T-cell (primary cell): ENCODE results near the gene ETS1. TPM values are rescaled to one million over a fixed set of nuclear protein-coding genes. Genes with fewer than 3 reads are reported as not detected.

Experiments used
- ATAC-seq, 4 experiments: fragments of 200-7000 bp in 3 of 4; fragments of 150-1000 bp in 1 of 4; cut with Tn5 transposase; replicated peaks in 1 of 4; 1 replicate in 3 of 4; 2 replicates in 1 of 4; pipeline ENCODE4 v1.10.0; 2021; ENCODE audit warnings: moderate library complexity in 3 of 4, mild to moderate bottlenecking in 2 of 4, moderate number of reproducible peaks in 1 of 4
- CTCF ChIA-PET, 2 donors: fragments of 300-600 bp; sonication (Branson Sonifier 250); formaldehyde crosslinking; loops; one replicate each; lab custom pipeline; 2022; ENCODE audit warnings: antibody characterized with exemption in 2 of 2; lab: Charles Lee
- POLR2A ChIA-PET, 2 donors: fragments of 300-600 bp; sonication (Branson Sonifier 250); formaldehyde crosslinking; loops; one replicate each; lab custom pipeline; 2022; ENCODE audit warnings: antibody characterized with exemption in 2 of 2; lab: Charles Lee
- DNase-seq, 35 experiments: peaks; one replicate each; pipeline versions ENCODE4 v3.0.0 to v3.0.0-alpha.2; 2013 to 2023
- H3K27ac ChIP-seq: one replicate; pipeline ENCODE4 v1.5.1; 2013; ENCODE audit warnings: low read length
- H3K27me3 ChIP-seq, 2 experiments: replicated peaks in 1 of 2; 1 replicate in 1 of 2; 2 replicates in 1 of 2; pipeline versions ENCODE4 v1.6.1 to v1.7.0; 2013; ENCODE audit warnings: low read length in 1 of 2, mixed read lengths in 1 of 2; ENCODE audit not compliant: control insufficient read depth in 2 of 2, insufficient read depth in 2 of 2; ENCODE audit errors: extremely low read depth in 1 of 2
- H3K36me3 ChIP-seq, 2 donors: 1 replicate in 1 of 2; 2 replicates in 1 of 2; pipeline versions ENCODE4 v1.6.1 to v1.7.0; 2013; ENCODE audit warnings: low read length in 1 of 2; ENCODE audit not compliant: control insufficient read depth in 2 of 2, insufficient read depth in 1 of 2; ENCODE audit errors: extremely low read depth in 1 of 2
- H3K4me1 ChIP-seq, 2 experiments: 1 replicate in 1 of 2; 2 replicates in 1 of 2; pipeline versions ENCODE4 v1.6.1 to v1.7.0; 2013; ENCODE audit warnings: low read length in 2 of 2, mixed read lengths in 1 of 2; ENCODE audit not compliant: insufficient read depth in 2 of 2, control insufficient read depth in 1 of 2; ENCODE audit errors: extremely low read depth in 1 of 2
- H3K4me3 ChIP-seq, 2 donors: 1 replicate in 1 of 2; 2 replicates in 1 of 2; pipeline versions ENCODE4 v1.5.1 to v1.7.0; 2013; ENCODE audit warnings: mild to moderate bottlenecking in 2 of 2, low read length in 1 of 2, moderate library complexity in 1 of 2; ENCODE audit not compliant: control insufficient read depth in 1 of 2; ENCODE audit errors: extremely low read depth in 1 of 2
- H3K9me3 ChIP-seq: 2 replicates; pipeline ENCODE4 v1.7.0; 2013
- H3K27ac Mint-ChIP-seq, 2 donors: one replicate each; pipeline ENCODE4 v1.8.0; 2020 to 2021; ENCODE audit warnings: mild to moderate bottlenecking in 2 of 2, mixed read lengths in 2 of 2
- H3K27me3 Mint-ChIP-seq, 2 donors: one replicate each; pipeline ENCODE4 v1.8.0; 2021 to 2022; ENCODE audit warnings: mixed read lengths in 2 of 2
- H3K36me3 Mint-ChIP-seq: one replicate; pipeline ENCODE4 v1.8.0; 2021; ENCODE audit warnings: mixed read lengths
- H3K4me1 Mint-ChIP-seq, 3 donors: one replicate each; pipeline ENCODE4 v1.8.0; 2020 to 2022; ENCODE audit warnings: mixed read lengths in 3 of 3, mild to moderate bottlenecking in 1 of 3
- H3K4me3 Mint-ChIP-seq, 3 donors: one replicate each; pipeline ENCODE4 v1.8.0; 2020 to 2022; ENCODE audit warnings: mild to moderate bottlenecking in 3 of 3, mixed read lengths in 3 of 3, moderate library complexity in 3 of 3
- H3K9me3 Mint-ChIP-seq, 3 donors: one replicate each; pipeline ENCODE4 v1.8.0; 2020 to 2022; ENCODE audit warnings: mixed read lengths in 3 of 3
- WGBS: methylation state at CpG from one replicate; pipeline ENCODE4 v1.1.5; 2013; ENCODE audit warnings: missing lambda C conversion rate; ENCODE audit not compliant: insufficient coverage; 5-methylcytosine and 5-hydroxymethylcytosine counted together
- total RNA-seq, 35 experiments: library from RNA in 6 of 35; stranded (reverse) in 6 of 35; fragments of 120-200 nt in 1 of 35; gene quantifications; one replicate each; pipeline versions ENCODE4 v1.2.1 to v1.2.4 and lab custom pipeline; 2013 to 2026

ETS1 gene
- total RNA-seq, 5 donors from 2014 or later (not counting 1 experiment from before 2014, with no cell fraction given), result 773 to 1,065 (median 854) TPM

DNA sequence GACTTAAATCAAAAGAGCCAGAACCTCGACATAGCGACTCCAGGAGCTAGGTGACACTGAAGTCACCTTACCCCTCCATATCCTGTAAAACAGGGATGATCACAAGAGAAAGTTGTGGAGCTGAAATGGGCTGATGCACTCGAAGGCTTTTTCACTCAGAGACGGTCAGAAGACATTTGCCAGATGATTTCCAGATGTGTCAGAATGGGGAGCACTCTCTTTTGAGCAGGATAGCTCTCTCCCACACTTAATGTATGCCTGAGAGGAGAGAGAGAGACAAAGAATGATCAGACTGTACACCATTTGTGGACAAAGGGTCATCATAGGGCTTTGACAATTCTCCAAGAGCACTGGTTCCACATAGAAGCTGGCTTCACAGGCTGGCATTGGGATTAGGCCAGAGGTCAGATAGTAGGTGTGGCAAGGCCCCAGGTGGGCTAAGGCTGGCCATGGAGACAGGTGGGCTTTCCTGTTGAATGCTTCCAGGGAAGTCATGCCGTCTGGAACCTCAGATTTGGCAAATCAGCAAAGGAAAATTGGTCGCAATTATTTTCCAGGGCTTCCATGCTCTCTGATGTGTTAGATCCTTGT lies 42.3 kb upstream of the ETS1 start:
- no peaks in the 10 kb centered on the region for H3K27me3 ChIP-seq
- DNase-seq, result peak in 1 of 35 experiments; percentile 35
- no peaks in the 10 kb centered on the region for H3K9me3 ChIP-seq
- POLR2A ChIA-PET, result interaction anchor here (0.6 to 1.6 kb wide), 7 partner anchors 104 to 306 kb away, joined by 3 to 23 read pairs (median 3); no protein-coding TSS in a partner anchor
- peaks cover 75 to 81% (median 77%) of the 10 kb centered on the region in 3 donors for H3K4me1 Mint-ChIP-seq
- no peak for ATAC-seq
- H3K36me3 ChIP-seq, result no peaks in the 10 kb centered on the region
- CTCF ChIA-PET, result interaction anchor here (0.6 to 7.2 kb wide), 61 partner anchors 9 to 592 kb away, joined by 3 to 109 read pairs (median 6); no protein-coding TSS in a partner anchor
- H3K9me3 Mint-ChIP-seq, result no peaks in the 10 kb centered on the region
- peak overlapping the region; percentile 99 to 100 for H3K27ac Mint-ChIP-seq
- 70% methylated on average over 2 of the region's 6 CpGs for WGBS
- H3K4me1 ChIP-seq, result peaks cover 63 to 67% of the 10 kb centered on the region in 2 experiments
- H3K4me3 Mint-ChIP-seq, result peak overlapping the region; percentile 46 to 71 (median 70)
- H3K27me3 Mint-ChIP-seq, result peaks cover 0 to under 1% of the 10 kb centered on the region in 2 donors
- no peak overlapping the region for H3K4me3 ChIP-seq
- H3K36me3 Mint-ChIP-seq, result no peaks in the 10 kb centered on the region
- peak overlapping the region; percentile 78 for H3K27ac ChIP-seq

DNA sequence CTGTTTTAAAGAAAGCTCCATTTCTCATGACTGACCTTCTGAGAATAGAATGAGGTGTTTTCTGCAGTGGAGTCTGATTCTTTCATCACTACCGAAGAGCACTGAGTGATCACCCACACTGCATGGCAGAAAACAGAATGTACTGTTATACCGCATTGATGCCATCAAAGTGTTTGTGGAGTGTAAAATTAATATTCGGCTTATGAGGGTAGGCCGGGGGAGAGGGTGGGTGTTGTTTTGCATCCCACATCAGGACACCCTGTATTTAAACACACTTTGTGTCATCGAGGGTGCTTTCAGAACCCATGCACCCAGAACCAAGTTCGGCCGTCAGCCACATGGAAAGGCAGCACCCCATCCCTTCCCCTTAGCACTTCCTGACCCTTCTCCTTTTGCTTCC lies 41.3 kb upstream of the ETS1 start:
- peak in 27 of 35 experiments; percentile 5 to 84 (median 37) for DNase-seq
- peak overlapping the region; percentile 99 to 100 for H3K27ac Mint-ChIP-seq
- Histone ChIP-seq H3K4me1 (peaks cover 69 to 76% of the 10 kb centered on the region in 2 experiments), H3K27me3 (no peaks in the 10 kb centered on the region), H3K9me3 (no peaks in the 10 kb centered on the region), H3K36me3 (no peaks in the 10 kb centered on the region), H3K4me3 (peak overlapping the region in 1 of 2 donors; percentile 9), H3K27ac (peak overlapping the region; percentile 78)
- peak; percentile 8 to 52 (median 17) for ATAC-seq
- ChIA-PET CTCF (interaction anchor here (0.6 to 7.2 kb wide), 30 partner anchors 14 to 591 kb away, joined by 3 to 109 read pairs (median 4); no protein-coding TSS in a partner anchor), POLR2A (interaction anchor here (0.6 to 1.6 kb wide), 15 partner anchors 12 to 327 kb away, joined by 3 to 23 read pairs (median 3); no protein-coding TSS in a partner anchor)
- no peaks in the 10 kb centered on the region for H3K36me3 Mint-ChIP-seq
- H3K27me3 Mint-ChIP-seq, result peaks cover 0 to 1% of the 10 kb centered on the region in 2 donors
- peak overlapping the region; percentile 46 to 71 (median 70) for H3K4me3 Mint-ChIP-seq
- H3K9me3 Mint-ChIP-seq, result no peaks in the 10 kb centered on the region
- no CpG with 5 or more reads among the region's 7 CpGs for WGBS
- peaks cover 83 to 90% (median 87%) of the 10 kb centered on the region in 3 donors for H3K4me1 Mint-ChIP-seq

DNA sequence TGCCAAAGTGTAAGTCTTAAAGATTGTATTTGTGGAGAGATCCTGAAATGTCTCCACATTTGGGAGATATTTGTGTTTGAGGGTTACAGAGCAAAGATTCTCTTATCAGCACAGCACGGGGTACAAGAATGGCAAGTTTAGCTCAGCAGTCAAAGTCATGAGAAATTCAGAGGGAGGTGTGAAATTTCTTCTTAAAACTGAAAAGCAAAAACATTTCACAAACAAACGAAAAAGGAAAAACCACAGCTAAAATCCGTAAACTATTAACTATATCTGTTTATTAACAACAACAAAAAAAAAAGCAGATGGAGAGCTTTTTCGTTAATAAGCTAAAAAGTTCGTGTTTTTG lies 40.9 kb upstream of the ETS1 start:
- H3K36me3 ChIP-seq, result no peaks in the 10 kb centered on the region
- peak overlapping the region; percentile 78 for H3K27ac ChIP-seq
- Mint-ChIP-seq H3K9me3 (no peaks in the 10 kb centered on the region), H3K27ac (peak overlapping the region; percentile 99 to 100), H3K4me1 (peaks cover 87 to 94% (median 90%) of the 10 kb centered on the region in 3 donors), H3K4me3 (peak overlapping the region; percentile 62 to 71 (median 70)), H3K36me3 (no peaks in the 10 kb centered on the region), H3K27me3 (peaks cover 0 to 1% of the 10 kb centered on the region in 2 donors)
- no peak overlapping the region for H3K4me3 ChIP-seq
- no CpG with 5 or more reads among the region's 5 CpGs for WGBS
- peaks cover 72 to 78% of the 10 kb centered on the region in 2 experiments for H3K4me1 ChIP-seq
- H3K9me3 ChIP-seq, result no peaks in the 10 kb centered on the region
- H3K27me3 ChIP-seq, result no peaks in the 10 kb centered on the region
- no peak for DNase-seq
- no peak for ATAC-seq
- ChIA-PET CTCF (interaction anchor here (0.6 to 7.2 kb wide), 29 partner anchors 36 to 471 kb away, joined by 3 to 109 read pairs (median 4); no protein-coding TSS in a partner anchor), POLR2A (interaction anchor here (0.6 to 1.6 kb wide), 15 partner anchors 12 to 338 kb away, joined by 3 to 23 read pairs (median 3); no protein-coding TSS in a partner anchor)

DNA sequence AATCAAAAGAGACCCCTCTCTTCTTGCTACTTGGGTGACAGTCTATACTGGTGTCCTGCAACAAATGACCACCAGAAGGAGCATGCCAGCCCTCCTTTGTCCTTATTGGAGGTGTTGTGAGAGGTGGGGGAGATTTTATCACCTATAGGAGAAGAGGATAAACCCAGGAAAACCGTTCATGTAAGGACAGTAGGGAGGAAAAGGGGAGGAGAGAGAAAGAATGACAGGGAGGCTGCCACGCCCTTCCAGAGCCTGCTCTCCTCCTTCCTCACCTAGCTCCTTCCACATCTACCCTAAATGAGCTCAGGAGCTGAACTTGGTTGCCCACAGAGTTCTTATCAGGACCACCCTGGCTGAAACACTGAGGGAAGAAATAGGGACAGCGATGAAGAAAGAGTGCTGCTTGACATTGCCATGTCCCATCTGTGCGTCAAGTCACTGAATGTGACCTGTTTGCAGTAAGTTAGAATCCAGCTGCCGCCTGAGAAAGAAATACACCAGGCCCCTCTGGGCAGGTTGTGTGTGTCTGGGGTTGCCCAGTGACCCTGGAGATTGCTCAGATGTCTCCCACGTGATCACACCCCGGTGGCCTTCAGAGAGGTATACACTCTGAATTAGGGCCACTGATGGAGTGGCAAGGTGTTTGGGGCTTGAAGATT lies 40.4 kb upstream of the ETS1 start:
- Histone ChIP-seq H3K27ac (peak overlapping the region; percentile 78), H3K9me3 (no peaks in the 10 kb centered on the region), H3K36me3 (no peaks in the 10 kb centered on the region), H3K4me1 (peaks cover 77 to 84% of the 10 kb centered on the region in 2 experiments), H3K27me3 (no peaks in the 10 kb centered on the region), H3K4me3 (no peak overlapping the region)
- Mint-ChIP-seq H3K4me3 (peak overlapping the region; percentile 62 to 71 (median 70)), H3K9me3 (no peaks in the 10 kb centered on the region), H3K27me3 (peaks cover 0 to 1% of the 10 kb centered on the region in 2 donors), H3K36me3 (no peaks in the 10 kb centered on the region), H3K27ac (peak overlapping the region; percentile 99 to 100), H3K4me1 (peaks cover 92 to 99% (median 95%) of the 10 kb centered on the region in 3 donors)
- DNase-seq (peak in 3 of 35 experiments; percentile 22 to 44 (median 35)), ATAC-seq (no peak)
- POLR2A ChIA-PET, result interaction anchor here (0.6 to 1.3 kb wide), 10 partner anchors 12 to 338 kb away, joined by 3 to 5 read pairs (median 4); no protein-coding TSS in a partner anchor
- WGBS, result 44% methylated on average over 5 of the region's 7 CpGs
- CTCF ChIA-PET, result interaction anchor here (0.6 to 7.2 kb wide), 28 partner anchors 22 to 470 kb away, joined by 3 to 109 read pairs (median 4); no protein-coding TSS in a partner anchor

DNA sequence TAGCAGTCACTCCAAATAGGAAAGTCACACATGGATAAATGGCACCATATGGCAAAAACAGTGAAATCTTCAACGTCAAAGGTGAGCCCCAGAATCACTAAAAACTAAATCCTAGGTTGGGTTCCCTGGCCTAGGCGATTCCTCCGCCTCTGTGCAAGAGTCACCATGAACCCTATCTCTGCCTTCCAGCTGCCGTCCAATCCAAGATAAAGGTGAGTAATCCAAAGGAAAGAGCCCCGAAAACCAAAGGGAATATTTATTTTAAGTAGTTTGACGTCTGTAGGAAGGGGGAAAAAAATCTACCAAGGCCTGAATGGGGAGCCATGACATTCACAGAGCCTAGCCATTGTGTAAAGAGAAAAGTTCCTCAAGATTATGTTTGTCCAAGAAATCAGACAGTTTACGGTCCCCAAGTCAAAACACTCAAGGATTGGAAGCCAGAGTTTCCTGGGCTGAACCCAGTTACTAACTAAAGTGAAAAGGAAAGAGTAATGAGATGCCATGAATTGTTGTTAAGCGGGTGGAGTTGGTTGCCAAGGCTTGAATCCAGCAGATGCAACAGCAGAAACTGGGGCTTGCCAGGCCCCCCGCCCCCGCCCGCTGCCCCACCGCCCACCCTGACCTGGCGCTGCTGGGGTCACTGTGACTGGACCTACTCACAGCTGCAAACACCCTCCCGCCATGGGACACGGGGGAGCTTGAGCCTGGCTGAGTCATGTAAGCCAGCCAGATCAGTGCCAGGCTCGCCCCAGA lies 39.7 kb upstream of the ETS1 start:
- ATAC-seq (no peak), DNase-seq (no peak)
- Mint-ChIP-seq H3K4me3 (peak overlapping the region in 1 of 3 donors; percentile 70), H3K9me3 (no peaks in the 10 kb centered on the region), H3K27me3 (peaks cover 0 to 1% of the 10 kb centered on the region in 2 donors), H3K4me1 (peaks cover 95 to 100% (median 99%) of the 10 kb centered on the region in 3 donors), H3K27ac (peak overlapping the region; percentile 99 to 100), H3K36me3 (no peaks in the 10 kb centered on the region)
- no peaks in the 10 kb centered on the region for H3K9me3 ChIP-seq
- no peaks in the 10 kb centered on the region for H3K36me3 ChIP-seq
- ChIA-PET CTCF (interaction anchor here (0.6 to 7.2 kb wide), 10 partner anchors 21 to 469 kb away, joined by 3 to 109 read pairs (median 9); no protein-coding TSS in a partner anchor), POLR2A (interaction anchor here (0.6 to 1.3 kb wide), 2 partner anchors 104 to 167 kb away, joined by 3 to 5 read pairs; no protein-coding TSS in a partner anchor)
- WGBS, result 91% methylated on average over 9 of the region's 16 CpGs
- no peak overlapping the region for H3K4me3 ChIP-seq
- H3K4me1 ChIP-seq, result peaks cover 82 to 84% of the 10 kb centered on the region in 2 experiments
- peak overlapping the region; percentile 90 for H3K27ac ChIP-seq
- H3K27me3 ChIP-seq, result no peaks in the 10 kb centered on the region
